Parathyroid adenoma (tissue), 2 donors: ENCODE data around the gene DDAH1.

ENCODE experiments used
- H2AFZ ChIP-seq: fragments of 300-600 bp; sonication (generic); one replicate; pipeline ENCODE4 v1.7.0; 2017; ENCODE audit warnings: antibody characterized with exemption, mild to moderate bottlenecking
- H3K27ac ChIP-seq: fragments of 300-600 bp; sonication (generic); one replicate; pipeline ENCODE4 v1.7.0; 2017
- H3K27me3 ChIP-seq: fragments of 300-600 bp; sonication (generic); one replicate; pipeline ENCODE4 v1.7.0; 2017; ENCODE audit warnings: low read length; ENCODE audit not compliant: control insufficient read depth, insufficient read depth
- H3K36me3 ChIP-seq: fragments of 300-600 bp; sonication (generic); one replicate; pipeline ENCODE4 v1.7.0; 2017; ENCODE audit warnings: low read length; ENCODE audit not compliant: control insufficient read depth, insufficient read depth
- H3K4me1 ChIP-seq: fragments of 300-600 bp; sonication (generic); one replicate; pipeline ENCODE4 v1.7.0; 2017; ENCODE audit warnings: control low read depth
- H3K4me2 ChIP-seq: fragments of 300-600 bp; sonication (generic); one replicate; pipeline ENCODE4 v1.7.0; 2017; ENCODE audit warnings: low read length
- H3K4me3 ChIP-seq: fragments of 300-600 bp; sonication (generic); one replicate; pipeline ENCODE4 v1.7.0; 2017; ENCODE audit warnings: low read depth, low read length
- H3K79me2 ChIP-seq: fragments of 300-600 bp; sonication (generic); one replicate; pipeline ENCODE4 v1.7.0; 2017; ENCODE audit warnings: control low read depth
- H3K9ac ChIP-seq: fragments of 300-600 bp; sonication (generic); one replicate; pipeline ENCODE4 v1.7.0; 2017; ENCODE audit warnings: mild to moderate bottlenecking
- H3K9me3 ChIP-seq: fragments of 300-600 bp; sonication (generic); one replicate; pipeline ENCODE4 v1.7.0; 2017; ENCODE audit warnings: low read length; ENCODE audit not compliant: control insufficient read depth
- CTCF ChIP-seq: fragments of 300-600 bp; sonication (generic); IDR thresholded peaks from one replicate; pipeline ENCODE4 v1.7.0; 2017; ENCODE audit warnings: antibody characterized with exemption, mild to moderate bottlenecking
- donor health status: primary hyperparathyroidism.

DDAH1 gene

GRCh38 chr1:85372683-85373377 is 92.1 kb downstream of the DDAH1 start:
- Histone ChIP-seq H3K9ac (no peak overlapping the region), H3K79me2 (no peaks in the 10 kb centered on the region), H3K4me1 (peaks cover 14% of the 10 kb centered on the region), H3K27ac (peak overlapping the region; percentile 72), H3K9me3 (no peaks in the 10 kb centered on the region), H3K4me2 (no peak overlapping the region), H3K36me3 (no peaks in the 10 kb centered on the region), H2AFZ (no peak overlapping the region), H3K4me3 (no peak overlapping the region), H3K27me3 (no peaks in the 10 kb centered on the region)
- TF ChIP-seq CTCF: no peak

GRCh38 chr1:85371021-85371420 is 93.9 kb downstream of the DDAH1 start:
- H3K9me3 ChIP-seq: no peaks in the 10 kb centered on the region
- H3K4me3 ChIP-seq: no peak overlapping the region
- no peak overlapping the region for H3K27ac ChIP-seq
- H3K4me2 ChIP-seq: no peak overlapping the region
- H3K36me3 ChIP-seq: no peaks in the 10 kb centered on the region
- H3K4me1 ChIP-seq: peaks cover 14% of the 10 kb centered on the region
- no peak overlapping the region for H3K9ac ChIP-seq
- H2AFZ ChIP-seq: no peak overlapping the region
- TF ChIP-seq CTCF: no peak
- H3K79me2 ChIP-seq: no peaks in the 10 kb centered on the region
- no peaks in the 10 kb centered on the region for H3K27me3 ChIP-seq

DNA sequence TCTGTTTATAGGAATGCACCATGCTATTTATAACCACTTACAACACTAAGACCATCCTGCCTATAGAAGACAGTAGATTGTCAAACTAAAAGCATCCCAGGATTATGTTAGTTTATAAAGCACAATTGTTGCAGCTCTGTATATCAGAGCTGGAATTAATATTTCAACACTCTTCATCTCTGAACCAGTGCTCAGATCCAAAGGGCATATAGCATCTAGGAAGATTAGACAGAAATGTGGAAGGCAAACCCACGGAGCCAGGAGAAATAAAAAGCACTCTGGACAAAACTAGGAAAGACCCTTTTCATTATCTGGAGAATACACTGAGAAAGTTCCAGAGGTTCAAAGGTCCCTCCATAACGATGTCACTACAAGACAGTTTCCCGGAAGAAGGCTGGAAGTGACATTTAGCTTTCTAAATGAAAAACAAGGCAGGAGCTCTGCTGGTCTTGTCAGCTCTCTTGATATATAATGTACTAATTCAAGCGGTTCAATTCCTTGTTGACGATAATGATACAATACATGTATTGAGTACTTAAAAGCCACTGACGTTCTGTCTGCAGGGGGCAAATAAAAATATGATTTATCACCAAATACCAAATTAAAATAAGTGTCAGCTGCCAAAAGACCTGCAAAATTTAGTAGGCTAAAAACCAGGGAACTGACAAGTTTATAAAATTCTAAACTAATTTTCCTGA is 96.7 kb downstream of the DDAH1 start:
- H2AFZ ChIP-seq: no peak overlapping the region
- no peak overlapping the region for H3K4me2 ChIP-seq
- no peak overlapping the region for H3K4me3 ChIP-seq
- no peaks in the 10 kb centered on the region for H3K36me3 ChIP-seq
- H3K9me3 ChIP-seq: no peaks in the 10 kb centered on the region
- H3K9ac ChIP-seq: no peak overlapping the region
- H3K4me1 ChIP-seq: peaks cover 4% of the 10 kb centered on the region
- H3K79me2 ChIP-seq: no peaks in the 10 kb centered on the region
- no peaks in the 10 kb centered on the region for H3K27me3 ChIP-seq
- H3K27ac ChIP-seq: no peak overlapping the region
- TF ChIP-seq CTCF: no peak

DNA sequence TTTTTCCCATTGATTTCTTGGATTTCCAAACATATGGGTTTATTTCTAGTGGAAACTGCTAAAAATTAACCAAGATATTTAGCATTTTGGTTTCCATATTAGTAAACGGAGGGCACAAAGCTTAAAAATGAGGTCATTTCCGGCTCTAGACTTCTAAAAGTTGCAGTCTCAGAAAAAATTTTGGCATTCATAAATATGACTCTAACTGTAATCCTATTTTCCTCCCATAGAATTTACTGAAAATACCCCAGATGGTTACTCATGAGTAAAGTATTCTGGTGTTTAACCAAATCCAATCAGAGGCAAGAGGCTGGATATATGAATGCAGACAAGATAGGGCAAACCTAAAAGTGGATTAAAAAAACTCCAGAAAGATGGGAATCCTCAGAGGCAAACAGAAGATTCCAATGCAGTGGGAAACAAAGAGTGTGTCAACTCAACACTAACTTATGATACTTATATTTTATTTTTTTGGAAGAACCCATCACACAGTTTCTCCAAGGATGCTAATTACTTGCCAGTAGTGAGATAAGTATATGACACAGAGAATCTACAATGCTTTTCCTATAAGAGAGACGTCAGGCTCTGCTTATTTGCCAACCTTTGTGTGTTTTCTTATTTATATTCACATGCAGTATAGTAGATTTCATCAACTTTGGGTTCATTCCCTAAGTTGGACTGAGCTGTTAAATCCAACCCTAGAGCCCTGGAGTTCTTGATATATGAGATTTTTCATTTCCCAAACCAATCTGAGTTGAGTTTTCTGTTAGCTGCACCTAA is 98.4 kb downstream of the DDAH1 start:
- Histone ChIP-seq H2AFZ (peak overlapping the region; percentile 46), H3K9ac (no peak overlapping the region), H3K9me3 (no peaks in the 10 kb centered on the region), H3K36me3 (no peaks in the 10 kb centered on the region), H3K4me3 (no peak overlapping the region), H3K4me2 (no peak overlapping the region), H3K27me3 (no peaks in the 10 kb centered on the region), H3K27ac (no peak overlapping the region), H3K4me1 (peaks cover 2% of the 10 kb centered on the region), H3K79me2 (no peaks in the 10 kb centered on the region)
- TF ChIP-seq CTCF: no peak
